ENCODE data around the gene TET1. TPM values are rescaled to one million over a fixed set of nuclear protein-coding genes. Genes with fewer than 3 reads are reported as not detected.

TET1 gene
- total and polyA plus RNA-seq, 2 of the 13 experiments (the other 11 are each of a cell fraction or from before 2014, with no cell fraction given), result 6.9 to 7.3 TPM

DNA sequence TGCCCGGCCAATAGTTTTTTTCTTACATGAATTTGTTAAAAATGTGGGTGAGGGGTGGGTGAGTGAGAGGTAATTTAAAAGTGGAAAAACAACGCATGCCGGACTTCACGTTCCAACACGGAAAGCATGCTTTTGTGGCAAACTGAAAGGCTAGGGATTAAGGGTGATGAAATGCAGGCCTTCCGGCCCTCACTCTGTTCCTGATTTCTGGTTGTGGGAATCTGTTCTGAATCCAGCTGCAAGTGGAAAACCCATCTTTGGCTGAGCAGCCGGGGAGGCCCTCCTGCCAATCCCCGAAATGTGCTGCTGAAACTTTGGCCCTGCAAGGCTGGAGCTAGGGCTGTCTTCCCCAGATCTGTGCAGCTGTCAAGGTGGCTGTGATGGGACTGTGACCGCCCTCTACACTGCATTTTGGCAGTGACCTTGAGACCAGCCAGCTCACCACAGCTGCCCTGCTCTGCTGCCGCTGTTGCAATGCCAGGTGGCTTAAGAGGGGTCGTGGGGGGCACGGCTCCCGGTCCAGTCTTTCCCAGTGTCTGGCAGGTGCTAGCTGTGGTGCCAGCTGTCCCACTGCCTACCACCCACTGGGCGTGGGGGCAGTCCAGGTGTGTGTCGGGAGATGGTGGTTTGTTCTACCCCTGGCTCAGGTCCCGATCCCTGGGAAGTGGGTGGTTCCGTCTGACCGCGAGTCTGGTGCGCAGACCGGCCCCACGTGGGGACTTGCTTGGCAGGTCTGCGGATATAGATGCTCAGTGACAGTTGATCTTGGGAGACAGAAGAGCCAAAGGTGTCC, 39.0 kb downstream of the TET1 start (continued):
- TF ChIP-seq, protein P1, sequence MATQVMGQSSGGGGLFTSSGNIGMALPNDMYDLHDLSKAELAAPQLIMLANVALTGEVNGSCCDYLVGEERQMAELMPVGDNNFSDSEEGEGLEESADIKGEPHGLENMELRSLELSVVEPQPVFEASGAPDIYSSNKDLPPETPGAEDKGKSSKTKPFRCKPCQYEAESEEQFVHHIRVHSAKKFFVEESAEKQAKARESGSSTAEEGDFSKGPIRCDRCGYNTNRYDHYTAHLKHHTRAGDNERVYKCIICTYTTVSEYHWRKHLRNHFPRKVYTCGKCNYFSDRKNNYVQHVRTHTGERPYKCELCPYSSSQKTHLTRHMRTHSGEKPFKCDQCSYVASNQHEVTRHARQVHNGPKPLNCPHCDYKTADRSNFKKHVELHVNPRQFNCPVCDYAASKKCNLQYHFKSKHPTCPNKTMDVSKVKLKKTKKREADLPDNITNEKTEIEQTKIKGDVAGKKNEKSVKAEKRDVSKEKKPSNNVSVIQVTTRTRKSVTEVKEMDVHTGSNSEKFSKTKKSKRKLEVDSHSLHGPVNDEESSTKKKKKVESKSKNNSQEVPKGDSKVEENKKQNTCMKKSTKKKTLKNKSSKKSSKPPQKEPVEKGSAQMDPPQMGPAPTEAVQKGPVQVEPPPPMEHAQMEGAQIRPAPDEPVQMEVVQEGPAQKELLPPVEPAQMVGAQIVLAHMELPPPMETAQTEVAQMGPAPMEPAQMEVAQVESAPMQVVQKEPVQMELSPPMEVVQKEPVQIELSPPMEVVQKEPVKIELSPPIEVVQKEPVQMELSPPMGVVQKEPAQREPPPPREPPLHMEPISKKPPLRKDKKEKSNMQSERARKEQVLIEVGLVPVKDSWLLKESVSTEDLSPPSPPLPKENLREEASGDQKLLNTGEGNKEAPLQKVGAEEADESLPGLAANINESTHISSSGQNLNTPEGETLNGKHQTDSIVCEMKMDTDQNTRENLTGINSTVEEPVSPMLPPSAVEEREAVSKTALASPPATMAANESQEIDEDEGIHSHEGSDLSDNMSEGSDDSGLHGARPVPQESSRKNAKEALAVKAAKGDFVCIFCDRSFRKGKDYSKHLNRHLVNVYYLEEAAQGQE (IDR thresholded peaks at IDR 0.05; ENCODE audit: borderline replicate concordance in 1 of 2, low read depth in 1 of 2, low read length in 2 of 2), result no peak
- TF ChIP-seq CENPT (CRISPR knock-in tag; IDR thresholded peaks at IDR 0.05; ENCODE audit: low read depth) (no peak), ZNF720 (CRISPR knock-in tag; IDR thresholded peaks at IDR 0.05) (0 out of 2 replicates have a peak, but pooled peaks have one; percentile 14), KAT2B (IDR thresholded peaks at IDR 0.05; ENCODE audit: borderline replicate concordance, low read depth, low read length) (no peak), SALL1 (CRISPR knock-in tag; IDR thresholded peaks at IDR 0.05) (peak; percentile 75), MTF1 (CRISPR knock-in tag; IDR thresholded peaks at IDR 0.05) (no peak), ZNF292 (CRISPR knock-in tag; IDR thresholded peaks at IDR 0.05; ENCODE audit: borderline replicate concordance, low read depth) (peak; percentile 89), ZSCAN30 (CRISPR knock-in tag; IDR thresholded peaks at IDR 0.05) (no peak), MBD4 (IDR thresholded peaks at IDR 0.05; ENCODE audit: borderline replicate concordance, low read length) (no peak), GFI1 (CRISPR knock-in tag; IDR thresholded peaks at IDR 0.05; ENCODE audit: borderline replicate concordance) (peak; percentile 30; the same call in 1 of the 2 replicates), SPEN (CRISPR knock-in tag; IDR thresholded peaks at IDR 0.05; ENCODE audit: low read depth) (peak; percentile 59; the same call in 1 of the 2 replicates), ZNF567 (CRISPR knock-in tag; IDR thresholded peaks at IDR 0.05; ENCODE audit: borderline replicate concordance) (no peak), TCF7L2 (IDR thresholded peaks at IDR 0.05; ENCODE audit: low read depth, low read length) (no peak), SOX13 (IDR thresholded peaks at IDR 0.05) (no peak), SOX13 (CRISPR knock-in tag; conservative IDR thresholded peaks at IDR 0.05 in 1 of 2, IDR thresholded peaks at IDR 0.05 in 1 of 2) (no peak), NCOA5 (CRISPR knock-in tag; IDR thresholded peaks at IDR 0.05) (no peak), PAWR (CRISPR knock-in tag; IDR thresholded peaks at IDR 0.05; ENCODE audit: borderline replicate concordance) (no peak), ZFAT (CRISPR knock-in tag; conservative IDR thresholded peaks at IDR 0.05) (no peak)
- TF ChIP-seq, protein P2, sequence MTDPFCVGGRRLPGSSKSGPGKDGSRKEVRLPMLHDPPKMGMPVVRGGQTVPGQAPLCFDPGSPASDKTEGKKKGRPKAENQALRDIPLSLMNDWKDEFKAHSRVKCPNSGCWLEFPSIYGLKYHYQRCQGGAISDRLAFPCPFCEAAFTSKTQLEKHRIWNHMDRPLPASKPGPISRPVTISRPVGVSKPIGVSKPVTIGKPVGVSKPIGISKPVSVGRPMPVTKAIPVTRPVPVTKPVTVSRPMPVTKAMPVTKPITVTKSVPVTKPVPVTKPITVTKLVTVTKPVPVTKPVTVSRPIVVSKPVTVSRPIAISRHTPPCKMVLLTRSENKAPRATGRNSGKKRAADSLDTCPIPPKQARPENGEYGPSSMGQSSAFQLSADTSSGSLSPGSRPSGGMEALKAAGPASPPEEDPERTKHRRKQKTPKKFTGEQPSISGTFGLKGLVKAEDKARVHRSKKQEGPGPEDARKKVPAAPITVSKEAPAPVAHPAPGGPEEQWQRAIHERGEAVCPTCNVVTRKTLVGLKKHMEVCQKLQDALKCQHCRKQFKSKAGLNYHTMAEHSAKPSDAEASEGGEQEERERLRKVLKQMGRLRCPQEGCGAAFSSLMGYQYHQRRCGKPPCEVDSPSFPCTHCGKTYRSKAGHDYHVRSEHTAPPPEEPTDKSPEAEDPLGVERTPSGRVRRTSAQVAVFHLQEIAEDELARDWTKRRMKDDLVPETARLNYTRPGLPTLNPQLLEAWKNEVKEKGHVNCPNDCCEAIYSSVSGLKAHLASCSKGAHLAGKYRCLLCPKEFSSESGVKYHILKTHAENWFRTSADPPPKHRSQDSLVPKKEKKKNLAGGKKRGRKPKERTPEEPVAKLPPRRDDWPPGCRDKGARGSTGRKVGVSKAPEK (CRISPR knock-in tag; IDR thresholded peaks at IDR 0.05; ENCODE audit: borderline replicate concordance), result peak; percentile 67; the same call in 1 of the 2 replicates
- TF ChIP-seq, protein P3, sequence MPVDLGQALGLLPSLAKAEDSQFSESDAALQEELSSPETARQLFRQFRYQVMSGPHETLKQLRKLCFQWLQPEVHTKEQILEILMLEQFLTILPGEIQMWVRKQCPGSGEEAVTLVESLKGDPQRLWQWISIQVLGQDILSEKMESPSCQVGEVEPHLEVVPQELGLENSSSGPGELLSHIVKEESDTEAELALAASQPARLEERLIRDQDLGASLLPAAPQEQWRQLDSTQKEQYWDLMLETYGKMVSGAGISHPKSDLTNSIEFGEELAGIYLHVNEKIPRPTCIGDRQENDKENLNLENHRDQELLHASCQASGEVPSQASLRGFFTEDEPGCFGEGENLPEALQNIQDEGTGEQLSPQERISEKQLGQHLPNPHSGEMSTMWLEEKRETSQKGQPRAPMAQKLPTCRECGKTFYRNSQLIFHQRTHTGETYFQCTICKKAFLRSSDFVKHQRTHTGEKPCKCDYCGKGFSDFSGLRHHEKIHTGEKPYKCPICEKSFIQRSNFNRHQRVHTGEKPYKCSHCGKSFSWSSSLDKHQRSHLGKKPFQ (CRISPR knock-in tag; IDR thresholded peaks at IDR 0.05; ENCODE audit: insufficient replicate concordance), result no peak

Data from HepG2 (cell line).